HUES64 (cell line): Measurements from ENCODE around the gene CKB.
A peak's percentile ranks its signal among the peaks of the same experiment; 100 is the strongest.
"Not testable (repeated sequence)": the region's sequence is repeated elsewhere in the genome, so short reads cannot be mapped to it uniquely, and the experiment has no call there.

ENCODE experiments used
- H3K27ac ChIP-seq: 2 replicates; pipeline ENCODE4 v1.7.0; 2013; ENCODE audit warnings: low read depth, low read length, inconsistent platforms
- H3K27me3 ChIP-seq: 2 replicates; pipeline ENCODE4 v1.6.1; 2013; ENCODE audit warnings: mild to moderate bottlenecking, low read length; ENCODE audit not compliant: insufficient read depth
- H3K36me3 ChIP-seq: 2 replicates; pipeline ENCODE4 v1.6.1; 2013; ENCODE audit warnings: mild to moderate bottlenecking, low read length; ENCODE audit not compliant: insufficient read depth
- H3K4me1 ChIP-seq: 2 replicates; pipeline ENCODE4 v1.6.1; 2013; ENCODE audit warnings: mild to moderate bottlenecking, low read length, moderate library complexity; ENCODE audit not compliant: insufficient read depth
- H3K4me3 ChIP-seq: 2 replicates; pipeline ENCODE4 v1.5.1; 2013; ENCODE audit warnings: mild to moderate bottlenecking, low read length, moderate library complexity
- H3K9ac ChIP-seq: 2 replicates; pipeline ENCODE4 v1.6.1; 2013; ENCODE audit warnings: mild to moderate bottlenecking, low read depth, low read length
- H3K9me3 ChIP-seq: 2 replicates; pipeline ENCODE4 v1.6.1; 2013; ENCODE audit warnings: low read depth, low read length; ENCODE audit not compliant: insufficient read depth
- WGBS: fragments of 150-250, 120-280 bp; methylation state at CpG from one replicate; pipeline ENCODE4 v1.1.7; 2013; ENCODE audit warnings: missing lambda C conversion rate; 5-methylcytosine and 5-hydroxymethylcytosine counted together

Gene CKB

DNA sequence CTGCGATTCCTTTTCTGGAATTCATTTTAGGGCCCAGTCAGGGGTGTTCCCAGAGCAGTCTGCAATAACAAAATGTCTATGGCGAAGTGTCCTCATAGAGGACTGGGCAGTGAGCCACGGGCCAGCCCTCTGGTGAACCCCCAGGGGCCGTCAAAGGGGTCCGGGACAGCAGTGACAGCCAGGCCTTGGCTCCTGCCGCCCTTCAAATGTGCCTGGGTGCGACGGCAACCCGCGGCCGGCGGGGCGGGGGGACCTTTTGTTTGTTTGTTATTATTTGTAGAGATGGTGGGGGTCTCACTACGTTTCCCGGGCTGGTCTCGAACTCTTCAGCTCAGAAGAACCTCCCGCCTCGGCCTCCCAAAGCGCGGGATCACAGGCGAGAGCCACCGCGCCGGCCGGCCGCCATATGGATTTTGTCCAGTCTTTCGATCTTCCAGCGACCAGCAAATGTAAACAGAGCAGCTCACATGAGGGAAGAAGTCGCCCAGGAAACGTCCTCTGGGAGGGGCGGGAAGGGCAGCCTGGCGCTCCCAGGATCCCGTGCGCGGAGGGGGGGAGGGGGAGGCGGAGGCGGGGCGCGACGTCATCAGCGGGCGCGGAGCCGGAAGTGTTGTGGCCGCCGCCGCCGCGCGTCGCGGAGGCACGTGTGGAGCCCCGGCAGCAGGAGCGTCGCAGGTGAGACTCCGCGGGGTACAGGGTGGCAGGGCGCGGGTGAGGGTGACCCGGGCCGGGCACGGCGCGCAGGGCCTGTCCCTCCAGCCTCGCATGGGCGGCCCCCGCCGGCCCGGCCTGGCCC is 6.2 kb upstream of the CKB start, which contains the start of gene TRMT61A:
TSS of gene TRMT61A (plus strand) at position 610 of the 796 bp plus-strand sequence. CDS start 783 bp downstream, outside the sequence.
- Histone ChIP-seq H3K27ac (peak within 1 kb of the TSS; percentile 85), H3K9me3 (no peaks in the 10 kb centered on the region), H3K4me1 (peaks cover 2% of the 10 kb centered on the region; the same call in 1 of the 2 replicates), H3K4me3 (peak within 1 kb of the TSS; percentile 98), H3K36me3 (peaks cover 12% of the 10 kb centered on the region; the same call in 1 of the 2 replicates), H3K9ac (peak within 1 kb of the TSS; percentile 91), H3K27me3 (peaks cover 11% of the 10 kb centered on the region)
- 5% methylated on average over 69 of the region's 70 CpGs for WGBS

- H3K4me3 ChIP-seq = peak overlapping the region; percentile 98
- 66% methylated on average over 10 of the region's 10 CpGs for WGBS
- peaks cover 17% of the 10 kb centered on the region for H3K27me3 ChIP-seq
- 0 out of 2 replicates have a peak, but pooled peaks cover 9% of the 10 kb centered on the region for H3K36me3 ChIP-seq
- H3K27ac ChIP-seq = no peak overlapping the region
- H3K4me1 ChIP-seq = peaks cover 7% of the 10 kb centered on the region
- H3K9ac ChIP-seq = peak overlapping the region; percentile 82
- no peaks in the 10 kb centered on the region for H3K9me3 ChIP-seq
These were observed 5.5 kb upstream of the CKB start for GRCh38 chr14:103528146-103528586.

DNA sequence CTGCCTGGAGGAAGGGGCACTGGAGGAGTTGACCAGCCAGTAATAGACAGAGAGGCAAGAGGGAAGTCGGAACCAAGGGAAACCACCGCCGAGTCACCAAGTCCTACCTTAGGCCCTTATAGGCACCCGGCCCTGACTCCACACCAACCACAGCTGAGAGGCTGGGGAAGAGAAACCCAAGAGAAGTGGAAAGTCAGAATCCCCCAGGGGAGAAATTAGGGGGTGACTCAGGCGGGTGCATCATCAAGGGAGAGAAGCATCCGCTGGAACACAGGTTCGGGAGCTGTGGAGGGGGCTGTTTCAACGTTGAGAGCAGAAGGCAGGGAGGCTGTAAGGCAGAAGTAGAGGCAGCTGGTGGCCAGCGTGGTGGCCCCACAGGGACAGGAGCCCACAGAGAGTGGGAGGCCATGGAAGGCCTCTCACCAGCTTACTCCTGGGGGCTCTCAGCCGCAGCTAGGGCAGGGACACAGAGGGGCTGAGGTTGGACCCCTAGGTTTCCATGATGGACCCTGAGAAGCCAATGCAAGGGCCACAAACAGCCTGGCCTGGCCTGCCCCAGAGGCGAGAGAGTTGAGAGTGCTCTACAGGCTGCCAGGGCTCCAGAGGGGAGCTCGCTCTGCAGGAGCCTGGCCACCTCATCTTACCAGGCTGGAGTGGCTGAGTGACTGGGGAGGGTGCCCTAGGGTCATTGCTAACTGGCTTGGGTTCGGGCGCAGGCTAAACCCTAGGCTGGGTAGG is 4.9 kb upstream of the CKB start:
- Histone ChIP-seq H3K9me3 (no peaks in the 10 kb centered on the region), H3K9ac (no peak overlapping the region), H3K27me3 (peaks cover 21% of the 10 kb centered on the region), H3K4me1 (peaks cover 7% of the 10 kb centered on the region), H3K27ac (no peak overlapping the region), H3K4me3 (peak overlapping the region; percentile 98; the same call in 1 of the 2 replicates), H3K36me3 (0 out of 2 replicates have a peak, but pooled peaks cover 6% of the 10 kb centered on the region)
- 86% methylated on average over 14 of the region's 14 CpGs for WGBS

GRCh38 chr14:103526914-103527248 is 4.3 kb upstream of the CKB start:
- Histone ChIP-seq H3K4me3 (no peak overlapping the region), H3K4me1 (peaks cover 7% of the 10 kb centered on the region), H3K9ac (no peak overlapping the region), H3K36me3 (no peaks in the 10 kb centered on the region), H3K27me3 (peaks cover 21% of the 10 kb centered on the region), H3K27ac (no peak overlapping the region), H3K9me3 (no peaks in the 10 kb centered on the region)
- no CpG with 5 or more reads among the region's 1 CpG for WGBS

GRCh38 chr14:103526247-103526913 is 3.8 kb upstream of the CKB start:
- H3K9ac ChIP-seq = no peak overlapping the region

DNA sequence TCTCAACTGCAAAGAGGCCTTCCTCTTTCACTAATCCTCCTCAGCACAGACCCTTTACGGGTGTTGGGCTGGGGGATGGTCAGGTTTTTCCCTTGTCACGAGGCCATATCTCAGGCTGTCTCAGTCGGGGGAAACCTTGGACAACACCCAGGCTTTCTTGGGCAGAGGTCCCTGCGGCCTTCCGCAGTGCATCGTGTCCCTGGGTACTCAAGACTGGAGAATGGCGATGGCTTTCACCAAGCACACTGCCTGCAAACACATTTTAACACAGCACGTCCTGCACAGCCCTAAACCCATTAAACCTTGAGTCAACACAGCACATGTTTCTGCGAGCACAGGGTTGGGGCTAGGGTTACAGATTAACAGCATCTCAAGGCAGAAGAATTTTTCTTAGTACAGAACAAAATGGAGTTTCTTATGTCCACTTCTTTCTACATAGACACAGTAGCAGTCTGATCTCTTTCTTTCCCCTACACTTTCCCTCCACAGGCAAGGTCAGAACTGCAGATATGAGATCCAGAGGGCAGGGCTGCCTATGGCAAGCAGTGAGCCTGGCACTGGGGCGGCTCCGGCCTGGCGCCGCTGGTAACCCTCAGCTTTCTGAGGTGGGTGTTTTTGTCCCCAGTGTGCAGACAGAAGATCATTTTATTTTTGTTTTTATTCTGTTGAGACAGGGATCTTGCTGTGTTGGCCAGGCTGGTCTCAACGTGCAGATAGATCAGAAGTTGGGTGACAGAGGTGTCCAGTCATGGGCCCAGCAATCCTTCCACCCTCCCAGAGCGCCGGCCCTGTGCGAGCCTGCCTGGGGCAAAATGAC is 3.0 kb upstream of the CKB start:
- not testable (repeated sequence) for H3K4me3 ChIP-seq, H3K4me1 ChIP-seq, H3K9me3 ChIP-seq, H3K36me3 ChIP-seq, H3K27ac ChIP-seq, H3K9ac ChIP-seq
- H3K27me3 ChIP-seq = peaks cover 21% of the 10 kb centered on the region
- 77% methylated on average over 17 of the region's 17 CpGs for WGBS

More at GRCh38 chr14:103526247-103526913, 3.8 kb upstream of the CKB start:
- 85% methylated on average over 8 of the region's 8 CpGs for WGBS
- H3K27me3 ChIP-seq = peaks cover 21% of the 10 kb centered on the region
- H3K9me3 ChIP-seq = no peaks in the 10 kb centered on the region
- H3K4me3 ChIP-seq = no peak overlapping the region
- no peaks in the 10 kb centered on the region for H3K36me3 ChIP-seq
- peaks cover 7% of the 10 kb centered on the region for H3K4me1 ChIP-seq
- no peak overlapping the region for H3K27ac ChIP-seq

- no peak overlapping the region for H3K27ac ChIP-seq
- no peak overlapping the region for H3K9ac ChIP-seq
- peaks cover 21% of the 10 kb centered on the region for H3K27me3 ChIP-seq
- H3K4me1 ChIP-seq = peaks cover 5% of the 10 kb centered on the region
- WGBS = 78% methylated on average over 12 of the region's 12 CpGs
- H3K4me3 ChIP-seq = no peak overlapping the region
- peaks cover 14% of the 10 kb centered on the region for H3K36me3 ChIP-seq
- no peaks in the 10 kb centered on the region for H3K9me3 ChIP-seq
These were observed 1.6 kb upstream of the CKB start for GRCh38 chr14:103524002-103524935.

- 31% methylated on average over 10 of the region's 10 CpGs for WGBS
- peaks cover 16% of the 10 kb centered on the region for H3K36me3 ChIP-seq
- H3K4me1 ChIP-seq = peaks cover 5% of the 10 kb centered on the region
- no peaks in the 10 kb centered on the region for H3K9me3 ChIP-seq
- H3K4me3 ChIP-seq = peak overlapping the region; percentile 70
- H3K27ac ChIP-seq = no peak overlapping the region
- H3K9ac ChIP-seq = peak overlapping the region; percentile 59
- peaks cover 21% of the 10 kb centered on the region for H3K27me3 ChIP-seq
These were observed 935 bp upstream of the CKB start for GRCh38 chr14:103523575-103523954.

GRCh38 chr14:103521951-103522563 is 573 bp downstream of the CKB start:
- Histone ChIP-seq H3K36me3 (peaks cover 16% of the 10 kb centered on the region), H3K27me3 (peaks cover 21% of the 10 kb centered on the region), H3K4me1 (peaks cover 5% of the 10 kb centered on the region), H3K4me3 (peak overlapping the region; percentile 70), H3K27ac (peak overlapping the region; percentile 50; the same call in 1 of the 2 replicates), H3K9me3 (no peaks in the 10 kb centered on the region), H3K9ac (peak overlapping the region; percentile 69)
- under 1% methylated on average over 74 of the region's 74 CpGs for WGBS
